GM21576 (cell line): ENCODE results near the gene RUFY2.
"Not testable (repeated sequence)": the region's sequence is repeated elsewhere in the genome, so short reads cannot be mapped to it uniquely, and the experiment has no call there.

Experiments used
- ATAC-seq: cut with Tn5 transposase; IDR thresholded peaks from one replicate; pipeline ENCODE4 v1.9.1; 2021; ENCODE audit warnings: mild to moderate bottlenecking, moderate library complexity; ENCODE audit not compliant: unreplicated experiment

The RUFY2 gene

DNA sequence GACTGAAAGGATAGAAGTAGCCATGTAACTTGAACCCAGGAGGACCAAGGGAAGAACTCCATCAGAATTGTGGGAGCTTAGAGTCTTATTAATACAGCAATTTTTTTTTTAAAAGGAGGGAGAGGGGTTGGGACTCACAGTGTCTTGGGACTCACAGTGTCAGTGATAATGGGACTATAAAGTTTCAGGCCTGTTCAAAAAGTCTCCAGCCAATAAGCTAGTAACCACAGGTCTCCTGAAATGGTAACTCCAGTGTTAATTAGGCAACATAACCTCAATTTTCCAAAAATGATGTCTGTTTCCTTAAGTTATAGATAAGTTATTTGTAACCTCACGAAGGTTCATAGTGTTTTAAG is 77.6 kb downstream of the RUFY2 start:
- no peak for ATAC-seq

DNA sequence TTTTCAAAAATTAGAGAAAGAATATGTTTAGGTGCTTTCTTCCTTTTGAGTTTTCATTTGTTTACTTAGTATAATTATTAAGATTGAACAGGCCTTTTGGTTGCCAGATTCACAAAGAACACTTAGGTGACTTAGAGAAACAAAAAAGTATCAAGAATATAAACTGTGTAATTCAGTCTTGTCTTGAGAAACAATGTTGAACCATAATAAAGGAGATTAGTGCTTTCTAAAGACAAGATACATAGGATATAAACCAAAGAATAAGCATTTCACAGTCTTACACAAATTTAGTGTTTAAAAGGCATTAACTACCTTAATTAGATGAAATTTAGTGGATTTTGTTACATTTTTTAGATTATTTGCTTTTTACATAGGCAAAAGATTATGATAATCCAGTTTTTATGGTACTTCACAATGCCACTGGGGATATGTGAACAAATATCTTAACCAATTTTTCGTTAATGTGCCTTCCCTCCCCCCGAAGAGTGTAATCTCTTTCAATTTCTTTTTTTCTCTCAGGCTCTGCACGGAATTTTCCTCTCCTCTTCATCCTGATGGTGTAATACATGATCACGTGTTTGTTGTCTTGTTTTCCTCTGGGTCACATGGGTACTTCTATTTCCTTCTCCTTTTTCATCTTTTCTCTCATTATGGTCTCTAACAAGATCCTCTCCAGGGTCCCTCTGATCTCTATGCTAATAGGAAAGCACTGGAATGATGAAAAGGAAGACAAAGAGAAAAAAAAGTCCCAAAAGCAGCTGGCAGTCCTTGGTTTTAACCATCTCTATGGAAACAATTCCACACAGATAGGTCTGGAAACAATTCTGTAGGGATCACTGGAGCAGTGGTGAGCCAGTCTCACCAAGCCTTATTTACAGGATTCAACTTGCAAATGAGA is 78.9 kb downstream of the RUFY2 start:
- no peak for ATAC-seq

DNA sequence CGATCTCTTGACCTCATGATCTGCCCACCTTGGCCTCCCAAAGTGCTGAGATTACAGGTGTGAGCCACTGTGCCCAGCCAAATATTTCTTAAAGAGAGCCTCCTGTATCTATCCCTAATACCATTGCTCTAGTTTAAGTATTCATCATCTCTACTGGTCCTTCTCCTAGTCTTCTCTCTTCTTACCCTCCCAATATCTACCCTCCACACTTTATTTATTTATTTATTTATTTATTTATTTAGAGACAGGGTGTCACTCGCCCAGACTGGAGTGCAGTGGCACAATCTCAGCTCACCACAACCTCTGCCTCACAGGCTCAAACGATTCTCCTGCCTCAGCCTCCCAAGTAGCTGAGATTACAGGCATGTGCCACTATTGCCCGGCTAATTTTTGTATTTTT is 82.7 kb downstream of the RUFY2 start:
- not testable (repeated sequence) for ATAC-seq

DNA sequence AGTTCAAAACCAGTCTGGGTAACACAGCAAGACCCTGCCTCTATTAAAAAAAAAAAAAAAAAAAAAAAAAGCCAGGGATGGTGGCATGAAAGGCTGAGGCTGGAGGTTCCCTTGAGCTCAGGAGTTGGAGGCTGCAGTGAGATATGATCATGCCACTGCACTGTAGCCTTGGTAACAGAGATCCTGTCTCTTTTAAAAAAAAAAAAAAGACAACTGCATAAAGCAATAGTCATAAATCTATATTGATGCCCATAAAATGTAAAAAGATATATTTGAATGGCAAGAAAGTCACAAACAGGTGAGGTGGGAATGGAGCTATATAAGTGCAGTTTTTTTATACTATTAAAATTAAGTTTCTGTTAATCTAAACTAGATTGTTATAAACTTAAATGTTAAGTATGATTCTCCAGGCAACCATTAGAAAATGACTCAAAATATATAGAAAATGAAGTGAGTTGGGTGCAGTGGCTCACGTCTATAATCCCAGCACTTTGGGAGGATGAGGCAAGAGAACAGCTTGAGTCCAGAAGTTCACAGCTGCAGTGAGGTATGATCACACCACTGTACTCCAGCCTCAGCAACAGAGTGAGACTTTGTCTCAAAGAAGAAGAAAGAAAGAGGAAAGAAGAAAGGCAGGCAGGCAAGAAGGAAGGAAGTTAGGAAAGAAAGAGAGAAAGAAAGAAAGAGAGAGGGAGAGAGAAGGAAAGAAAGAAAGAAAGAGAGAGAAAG is 88.6 kb downstream of the RUFY2 start:
- ATAC-seq: no peak

DNA sequence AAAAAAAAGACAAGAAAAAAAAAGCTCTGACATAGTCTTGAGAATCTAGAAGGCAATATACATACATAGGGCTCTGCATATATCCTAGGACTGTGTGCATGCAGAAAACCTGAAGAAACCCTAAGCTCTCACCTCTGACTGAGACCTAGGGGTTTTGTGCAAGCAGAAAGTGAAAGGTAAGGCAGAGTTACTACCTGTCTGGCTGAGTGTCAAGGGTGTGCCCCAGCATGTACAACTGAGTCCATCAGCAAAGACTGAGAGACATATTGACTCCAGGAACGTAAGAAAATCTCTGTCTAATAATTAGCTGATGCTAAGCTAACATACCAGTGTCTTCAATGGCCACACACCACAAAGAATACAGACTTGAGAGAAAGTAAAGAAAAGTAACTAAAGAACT is 91.5 kb downstream of the RUFY2 start:
- ATAC-seq: no peak

DNA sequence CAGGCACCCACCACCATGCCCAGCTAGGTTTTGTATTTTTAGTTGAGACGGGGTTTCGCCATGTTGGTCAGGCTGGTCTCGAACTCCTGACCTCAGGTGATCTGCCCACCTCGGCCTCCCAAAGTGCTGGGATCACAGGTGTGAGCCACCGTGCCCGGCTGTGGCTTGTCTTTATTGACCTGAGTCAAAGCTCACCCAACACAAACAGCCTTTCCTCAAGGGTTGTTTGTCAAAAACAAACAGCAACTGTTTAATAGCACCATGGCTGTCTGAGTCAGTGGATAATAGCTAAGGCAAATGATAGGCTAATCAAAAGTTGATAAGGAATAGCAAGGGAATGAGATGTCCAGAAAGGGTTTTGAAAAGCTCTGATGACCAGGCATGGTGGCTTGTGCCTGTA is 92.1 kb downstream of the RUFY2 start:
- not testable (repeated sequence) for ATAC-seq

DNA sequence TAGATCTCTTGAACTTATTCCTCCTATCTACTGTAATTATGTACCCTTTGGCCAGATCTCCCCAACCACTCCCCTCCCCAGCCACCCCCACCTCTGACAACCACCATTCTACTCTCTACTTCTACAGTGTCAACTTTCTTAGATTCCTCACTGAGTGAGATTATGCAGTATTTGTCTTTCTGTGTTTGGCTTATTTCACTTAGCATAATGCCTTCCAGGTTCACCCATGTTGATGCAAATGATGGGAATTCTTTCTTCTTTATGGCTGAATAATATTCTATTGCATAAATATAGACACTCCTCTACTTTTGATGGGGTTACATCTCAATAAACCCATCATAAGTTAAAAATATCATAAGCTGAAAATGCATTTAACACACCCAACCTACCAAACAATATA is 96.5 kb downstream of the RUFY2 start:
- ATAC-seq: no peak

DNA sequence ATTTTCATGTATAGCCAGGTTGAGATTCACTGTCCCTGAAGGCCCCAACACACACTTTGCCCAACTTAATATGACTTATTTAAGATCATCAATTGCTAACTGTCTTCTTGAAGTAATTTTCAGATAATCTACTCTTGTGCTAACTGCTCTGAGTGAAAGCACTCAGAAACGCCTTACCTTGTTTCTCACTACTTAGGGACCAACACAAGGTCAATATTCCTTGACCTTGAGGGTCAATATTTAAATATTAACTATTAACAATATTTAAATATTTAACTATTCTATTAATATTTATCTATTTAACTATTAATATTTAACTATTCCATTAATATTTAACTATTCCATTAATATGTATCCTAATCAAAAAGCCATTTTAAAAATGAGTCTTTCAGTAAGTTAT is 101.2 kb downstream of the RUFY2 start:
- ATAC-seq: no peak

DNA sequence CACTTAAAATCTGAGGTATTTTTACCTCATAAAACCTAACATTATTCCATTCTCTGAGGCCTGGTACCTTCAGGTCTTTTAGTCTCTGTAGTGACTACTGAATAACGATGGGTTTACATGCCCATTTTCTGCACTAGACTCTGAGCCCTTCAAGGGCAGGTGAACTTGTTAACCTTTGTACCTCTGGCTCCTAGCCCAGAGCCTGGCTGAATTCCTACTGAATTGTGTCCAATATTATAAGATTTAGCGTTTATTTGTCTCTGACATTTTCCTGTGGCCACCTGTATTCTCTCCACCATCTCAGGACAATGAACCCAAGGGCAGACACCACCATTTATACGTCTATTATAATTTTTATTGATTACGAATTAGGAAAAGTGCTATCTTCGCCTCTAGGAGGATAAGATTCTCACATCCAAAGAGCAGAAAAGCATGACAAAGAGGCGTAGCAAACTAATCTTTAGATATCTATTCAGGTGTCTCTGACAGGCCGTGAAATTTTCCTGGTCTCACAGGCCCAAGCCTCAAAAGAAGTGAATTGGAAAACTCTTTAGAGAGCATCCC is 103.1 kb downstream of the RUFY2 start:
- no peak for ATAC-seq

DNA sequence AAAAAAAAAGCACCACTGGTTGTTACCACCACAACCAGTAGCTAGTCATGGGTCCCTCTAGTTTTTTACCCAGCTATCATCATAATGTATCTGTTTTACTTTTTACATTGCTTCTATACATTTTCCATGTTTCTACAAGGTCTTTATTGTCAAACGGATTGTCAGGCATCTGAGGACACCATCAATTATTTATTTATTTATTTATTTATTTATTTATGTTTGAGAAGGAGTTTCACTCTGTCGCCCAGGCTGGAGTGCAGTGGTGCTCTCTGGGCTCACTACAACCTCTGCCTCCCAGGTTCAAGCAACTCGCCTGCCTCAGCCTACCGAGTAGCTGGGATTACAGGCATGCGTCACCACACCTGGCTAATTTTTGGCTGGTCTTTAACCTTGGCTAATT is 104.2 kb downstream of the RUFY2 start:
- no peak for ATAC-seq

DNA sequence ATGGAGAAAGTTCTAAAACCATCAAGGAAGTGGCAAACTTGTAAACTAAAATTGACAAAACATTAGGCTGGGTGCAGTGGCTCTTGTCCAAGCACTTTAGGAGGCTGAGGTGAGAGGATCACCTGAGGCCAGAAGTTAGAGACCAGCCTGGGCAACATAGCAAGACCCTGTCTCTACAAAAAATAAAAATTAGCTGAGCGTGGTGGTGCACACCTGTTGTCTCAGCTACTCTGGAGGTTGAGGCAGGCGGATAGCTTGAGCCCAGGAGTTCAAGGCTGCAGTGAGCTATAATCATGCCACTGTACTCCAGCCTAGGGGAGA is 104.6 kb downstream of the RUFY2 start:
- ATAC-seq: no peak

DNA sequence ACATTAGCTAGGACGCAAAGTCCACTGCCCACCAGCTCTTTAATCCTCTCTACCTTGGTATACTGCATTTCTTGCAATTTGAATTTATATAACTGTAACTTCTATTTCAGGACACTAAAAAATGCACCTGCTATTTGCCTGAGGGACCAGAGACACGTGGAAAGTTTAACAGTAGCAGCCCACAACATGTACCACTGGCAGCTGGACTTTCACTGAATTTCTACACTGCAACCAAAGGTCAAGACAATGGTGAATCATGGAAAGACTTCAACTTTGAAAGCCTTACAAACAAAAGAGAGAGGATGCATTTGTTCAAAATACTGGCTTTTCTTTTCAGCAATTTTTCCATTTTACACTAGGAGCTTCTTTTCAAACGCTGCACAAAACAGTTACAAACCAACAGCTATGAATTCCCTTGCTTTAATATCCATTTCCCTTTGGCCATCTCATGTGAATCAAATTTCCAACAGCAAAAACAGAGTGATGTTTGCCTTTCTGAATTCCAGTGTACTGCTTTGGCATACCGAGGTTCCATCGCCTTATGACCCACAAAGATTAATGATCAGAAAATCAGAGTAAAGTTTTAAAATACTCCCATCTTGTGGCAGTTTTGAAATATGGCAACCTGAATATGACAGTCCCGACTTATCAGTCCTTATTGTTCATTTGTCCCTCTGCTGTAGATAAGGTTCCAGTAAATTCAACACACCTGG is 105.1 kb downstream of the RUFY2 start:
- no peak for ATAC-seq

DNA sequence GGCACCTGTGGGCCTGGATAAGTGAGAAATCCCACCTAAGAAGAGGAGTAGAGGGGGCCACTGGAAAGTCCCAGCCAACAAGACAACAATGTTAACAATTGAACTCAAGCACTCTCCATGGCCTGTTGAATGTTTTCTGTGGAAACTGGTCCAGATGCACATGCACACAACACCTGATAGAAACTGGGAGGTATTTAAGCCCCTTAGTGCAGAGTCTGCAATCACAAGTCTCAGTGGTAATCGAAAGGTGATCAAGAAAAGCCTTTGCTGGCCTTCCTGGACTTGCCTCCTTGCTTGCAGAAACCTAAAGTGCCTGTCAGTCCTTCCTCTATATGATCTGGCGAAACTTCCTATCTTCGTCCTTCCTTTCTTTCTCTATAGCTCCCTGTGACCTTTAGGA is 105.8 kb downstream of the RUFY2 start:
- no peak for ATAC-seq

DNA sequence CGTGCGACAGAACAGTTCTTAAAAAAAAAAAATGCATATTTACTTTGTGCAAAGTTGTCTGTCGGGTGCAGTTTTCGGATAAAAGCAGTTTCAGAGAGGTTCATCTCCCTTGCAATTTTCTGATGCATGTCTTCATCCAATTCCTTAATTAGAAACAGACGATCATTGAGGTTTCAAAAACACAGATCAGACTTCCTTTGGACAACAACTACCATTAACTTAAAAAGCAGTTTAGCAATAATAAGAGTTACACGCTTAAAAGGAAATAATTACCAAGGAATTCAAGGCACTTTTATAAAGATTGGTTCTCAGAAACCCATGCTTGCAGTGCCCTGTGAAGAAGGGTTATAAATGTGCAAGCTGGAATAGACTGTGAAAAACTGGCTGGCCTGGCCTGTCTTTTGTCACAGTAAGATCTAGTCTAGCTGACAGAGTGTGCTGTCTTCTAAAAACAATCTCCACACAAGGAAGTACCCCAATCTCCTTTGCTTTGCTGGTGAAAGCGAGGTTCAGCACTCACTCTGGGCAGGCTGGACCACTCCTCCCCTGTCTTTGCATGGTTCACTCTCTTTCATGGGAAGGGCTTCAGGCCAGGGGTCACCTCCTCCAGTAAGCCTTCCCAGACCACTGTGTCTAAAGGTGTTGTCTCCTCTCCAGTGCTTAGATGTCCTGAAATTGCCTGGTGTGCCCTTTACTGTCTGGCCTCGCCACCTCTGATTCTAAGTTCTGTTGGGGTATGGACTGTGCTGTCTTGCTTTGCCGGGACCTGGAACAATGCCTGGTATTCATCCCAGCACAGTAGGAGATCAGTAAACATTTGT is 110.0 kb downstream of the RUFY2 start:
- ATAC-seq: no peak
